AG09309 (cell line): Measurements from ENCODE around the gene SLC14A1.
A peak's percentile ranks its signal among the peaks of the same experiment; 100 is the strongest.

Source experiments
- DNase-seq: peaks from one replicate; pipeline ENCODE4 v3.0.0-alpha.2; 2010; ENCODE audit warnings: low read depth
- H3K4me3 ChIP-seq: 2 replicates; pipeline ENCODE4 v1.5.1; 2011; ENCODE audit warnings: mild to moderate bottlenecking, low read depth, low read length, moderate library complexity; ENCODE audit not compliant: control insufficient read depth
- TF ChIP-seq, protein P1 (sequence below): IDR thresholded peaks from 2 replicates; pipeline ENCODE4 v1.5.1; 2011; ENCODE audit warnings: mild to moderate bottlenecking, low read depth, low read length, inconsistent platforms; ENCODE audit not compliant: insufficient read depth, control insufficient read depth; ENCODE audit errors: missing control alignments

SLC14A1 gene

DNA sequence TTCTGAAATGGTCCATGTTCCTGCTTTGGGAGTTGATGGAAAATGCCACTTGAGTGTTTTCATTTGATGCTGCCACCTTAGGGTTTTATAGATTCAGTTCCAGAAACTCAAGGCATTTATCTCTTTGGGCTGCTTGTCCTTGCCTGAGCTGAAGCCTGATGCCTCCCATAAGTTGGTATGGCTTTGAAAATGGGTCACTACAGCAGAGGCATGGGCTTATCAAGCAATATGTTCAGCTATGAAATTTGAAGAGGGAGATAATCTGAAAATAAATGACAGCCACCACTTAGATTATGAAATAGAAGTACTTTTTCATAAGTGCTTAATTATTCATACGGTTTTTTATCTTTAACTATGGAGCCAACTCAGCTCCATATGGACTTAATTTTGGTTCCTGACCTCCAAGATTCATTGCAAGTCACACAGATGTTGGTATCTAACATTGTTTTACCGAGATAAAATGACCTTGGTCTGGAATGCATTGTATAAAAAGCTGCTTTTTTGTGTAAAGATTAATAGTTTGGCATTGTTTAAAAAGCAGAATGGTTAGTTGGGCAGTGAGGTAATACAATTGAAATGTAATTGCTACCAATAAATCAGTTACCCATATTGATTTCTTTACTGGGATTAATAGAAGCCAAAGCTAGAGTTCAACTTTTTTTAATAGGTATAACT is 4.5 kb downstream of the SLC14A1 start:
- peak; percentile 63 for DNase-seq
- TF ChIP-seq, protein P1, sequence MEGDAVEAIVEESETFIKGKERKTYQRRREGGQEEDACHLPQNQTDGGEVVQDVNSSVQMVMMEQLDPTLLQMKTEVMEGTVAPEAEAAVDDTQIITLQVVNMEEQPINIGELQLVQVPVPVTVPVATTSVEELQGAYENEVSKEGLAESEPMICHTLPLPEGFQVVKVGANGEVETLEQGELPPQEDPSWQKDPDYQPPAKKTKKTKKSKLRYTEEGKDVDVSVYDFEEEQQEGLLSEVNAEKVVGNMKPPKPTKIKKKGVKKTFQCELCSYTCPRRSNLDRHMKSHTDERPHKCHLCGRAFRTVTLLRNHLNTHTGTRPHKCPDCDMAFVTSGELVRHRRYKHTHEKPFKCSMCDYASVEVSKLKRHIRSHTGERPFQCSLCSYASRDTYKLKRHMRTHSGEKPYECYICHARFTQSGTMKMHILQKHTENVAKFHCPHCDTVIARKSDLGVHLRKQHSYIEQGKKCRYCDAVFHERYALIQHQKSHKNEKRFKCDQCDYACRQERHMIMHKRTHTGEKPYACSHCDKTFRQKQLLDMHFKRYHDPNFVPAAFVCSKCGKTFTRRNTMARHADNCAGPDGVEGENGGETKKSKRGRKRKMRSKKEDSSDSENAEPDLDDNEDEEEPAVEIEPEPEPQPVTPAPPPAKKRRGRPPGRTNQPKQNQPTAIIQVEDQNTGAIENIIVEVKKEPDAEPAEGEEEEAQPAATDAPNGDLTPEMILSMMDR = no peak
- H3K4me3 ChIP-seq = no peak overlapping the region

DNA sequence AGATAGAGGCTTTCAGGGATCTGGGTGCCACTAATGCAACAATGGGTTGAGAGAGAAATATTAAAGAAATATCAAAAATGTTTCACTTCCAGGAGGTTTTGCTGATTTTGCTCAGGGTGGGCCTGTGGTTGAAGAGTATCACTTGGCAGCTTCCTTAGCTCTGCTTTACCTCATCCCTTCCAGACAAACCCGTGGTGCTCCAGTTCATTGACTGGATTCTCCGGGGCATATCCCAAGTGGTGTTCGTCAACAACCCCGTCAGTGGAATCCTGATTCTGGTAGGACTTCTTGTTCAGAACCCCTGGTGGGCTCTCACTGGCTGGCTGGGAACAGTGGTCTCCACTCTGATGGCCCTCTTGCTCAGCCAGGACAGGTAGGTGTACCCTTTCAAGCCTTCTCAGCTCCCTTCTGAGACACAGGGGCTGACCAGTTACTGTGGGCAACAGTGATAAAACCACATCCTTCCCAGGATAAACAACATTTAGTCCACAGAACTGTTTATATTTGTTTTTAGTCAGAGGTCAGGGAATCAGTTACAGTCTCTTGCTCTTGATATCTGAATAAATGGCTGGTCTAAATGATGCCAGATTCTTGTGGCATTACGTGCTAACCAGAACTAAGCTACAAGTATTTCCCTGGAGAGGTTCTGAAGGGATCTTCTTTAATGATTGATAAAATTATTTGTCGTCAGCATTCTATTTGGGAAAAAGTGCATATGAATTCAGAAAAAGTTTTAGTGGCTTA is 7.0 kb downstream of the SLC14A1 start:
- TF ChIP-seq, protein P1 = no peak
- no peak for DNase-seq

DNA sequence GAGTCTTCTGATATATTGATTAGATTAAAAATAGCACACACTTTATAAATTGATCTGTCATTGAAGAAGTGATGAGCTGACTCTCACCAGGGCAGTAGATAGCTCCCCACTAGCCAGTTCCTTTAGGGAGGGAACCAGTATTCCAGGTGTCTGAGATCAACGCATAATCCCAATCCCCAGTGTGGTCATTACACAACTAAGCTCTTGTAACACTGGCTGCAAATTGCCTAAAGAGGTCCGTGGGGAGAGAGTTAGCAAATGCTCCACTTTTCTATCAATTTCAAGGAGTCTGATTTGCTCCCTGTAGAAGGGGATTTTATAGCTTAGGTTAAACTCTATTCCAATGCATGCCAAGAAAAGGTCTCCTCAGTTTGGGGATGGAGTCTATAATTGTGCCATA is 7.7 kb downstream of the SLC14A1 start:
- TF ChIP-seq, protein P1 = no peak
- no peak for DNase-seq
- no peak overlapping the region for H3K4me3 ChIP-seq

More for the DNA sequence above, 7.0 kb downstream of the SLC14A1 start:
- no peak overlapping the region for H3K4me3 ChIP-seq

DNA sequence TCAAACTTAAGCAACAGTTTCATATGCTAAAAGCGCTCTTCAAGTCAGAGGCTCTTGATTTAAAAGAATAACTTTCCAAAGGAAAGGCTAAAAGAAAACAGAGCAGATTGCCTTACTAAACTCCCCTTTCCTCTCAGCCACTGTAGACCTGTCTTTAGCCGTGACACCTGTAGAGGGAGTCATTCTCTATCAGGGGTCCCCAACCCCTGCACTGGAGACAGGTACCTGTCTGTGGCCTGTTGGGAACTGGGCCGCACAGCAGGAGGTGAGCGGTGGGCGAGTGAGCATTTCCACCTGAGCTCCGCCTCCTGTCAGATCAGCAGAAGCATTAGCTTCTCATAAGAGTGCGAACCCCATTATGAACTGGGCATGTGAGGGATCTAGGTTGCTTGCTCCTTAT is 9.6 kb downstream of the SLC14A1 start:
- no peak overlapping the region for H3K4me3 ChIP-seq
- DNase-seq = no peak
- TF ChIP-seq, protein P1 = no peak

DNA sequence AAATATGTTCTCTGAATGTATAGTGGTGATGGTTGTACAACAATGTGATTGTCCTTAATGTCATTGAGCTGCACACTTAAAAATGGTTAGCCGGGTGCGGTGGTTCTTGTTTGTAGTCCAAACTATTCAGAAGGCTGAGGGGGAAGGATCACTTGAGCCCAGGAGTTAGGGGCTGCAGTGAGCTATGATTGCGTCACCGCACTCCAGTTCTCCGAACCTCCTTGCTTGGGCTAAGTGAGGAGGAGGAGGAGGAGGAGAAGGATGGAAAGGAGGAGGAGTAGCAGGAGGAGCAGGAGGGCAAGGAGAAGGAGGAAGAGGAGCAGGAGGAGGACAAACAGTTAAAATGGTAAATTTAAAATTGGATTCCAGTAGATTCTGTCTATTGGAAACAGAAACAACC is 10.5 kb downstream of the SLC14A1 start:
- TF ChIP-seq, protein P1 = no peak

DNA sequence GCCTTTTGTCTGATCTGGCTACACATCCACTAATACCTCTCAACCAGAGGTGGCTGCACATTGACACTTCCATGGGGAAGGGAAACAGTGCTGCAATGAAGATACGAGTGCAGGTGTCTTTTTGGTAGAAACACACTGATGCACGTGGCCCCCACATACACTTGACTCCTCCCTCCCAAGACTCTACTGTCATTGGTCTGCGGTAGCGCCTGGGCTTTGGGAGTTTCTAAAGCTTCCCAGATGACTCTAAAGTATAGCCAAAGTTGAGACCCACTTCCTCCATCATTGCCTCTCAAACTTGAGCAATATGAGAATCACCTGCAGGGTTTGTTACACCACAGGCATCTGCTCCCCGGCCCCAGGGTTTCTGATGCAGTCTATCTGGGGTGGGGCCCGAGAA is 11.0 kb downstream of the SLC14A1 start:
- DNase-seq = no peak
- no peak overlapping the region for H3K4me3 ChIP-seq

More for the DNA sequence above, 10.5 kb downstream of the SLC14A1 start:
- no peak overlapping the region for H3K4me3 ChIP-seq
- no peak for DNase-seq

More for the DNA sequence above, 11.0 kb downstream of the SLC14A1 start:
- TF ChIP-seq, protein P1 = no peak
